RWPE1 (cell line): ENCODE measurements around the gene BAIAP2.

Experiments used
- CTCF ChIA-PET: fragments of 350-600 bp; sonication (Branson Sonifier 250); formaldehyde crosslinking; extraction: SDS; loops from one replicate; lab custom pipeline; 2021; lab: Yijun Ruan, JAX
- POLR2A ChIA-PET: fragments of 400-600 bp; formaldehyde crosslinking; extraction: SDS; loops from one replicate; lab custom pipeline; 2020; ENCODE audit warnings: antibody characterized with exemption; ENCODE audit not compliant: low non-redundant PET; lab: Yijun Ruan, JAX
- DNase-seq: peaks from one replicate; pipeline ENCODE4 v3.0.0; 2012; ENCODE audit warnings: low spot score
- H3K27ac ChIP-seq: fragments of 450-650 bp; 2 replicates; pipeline ENCODE4 v1.5.1; 2017
- TF ChIP-seq, protein P1 (sequence below): fragments of 450-650 bp; conservative IDR thresholded peaks from 2 replicates; pipeline ENCODE4 v1.5.1; 2017; ENCODE audit warnings: low read depth, mild to moderate bottlenecking

The BAIAP2 gene

DNA sequence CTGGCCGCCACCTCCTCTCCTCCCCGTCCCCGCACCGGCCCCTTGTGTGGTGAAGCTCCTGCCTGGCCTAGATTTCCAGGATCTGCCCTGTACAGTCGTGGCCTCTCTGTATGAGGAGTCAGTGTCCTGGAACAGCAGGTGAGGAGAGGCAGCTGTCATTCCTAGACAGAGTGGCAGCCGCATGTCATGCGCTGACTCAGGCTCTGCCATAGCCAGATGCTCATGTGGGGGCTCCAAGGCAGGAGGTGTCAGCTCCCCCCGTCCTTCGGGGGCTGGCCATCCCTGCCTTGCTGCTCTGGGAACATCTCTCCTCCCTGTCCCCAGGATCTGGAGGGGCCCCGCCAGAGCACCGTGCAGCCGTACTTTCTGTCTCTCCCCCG lies 60.4 kb downstream of the BAIAP2 start:
- TF ChIP-seq, protein P1, sequence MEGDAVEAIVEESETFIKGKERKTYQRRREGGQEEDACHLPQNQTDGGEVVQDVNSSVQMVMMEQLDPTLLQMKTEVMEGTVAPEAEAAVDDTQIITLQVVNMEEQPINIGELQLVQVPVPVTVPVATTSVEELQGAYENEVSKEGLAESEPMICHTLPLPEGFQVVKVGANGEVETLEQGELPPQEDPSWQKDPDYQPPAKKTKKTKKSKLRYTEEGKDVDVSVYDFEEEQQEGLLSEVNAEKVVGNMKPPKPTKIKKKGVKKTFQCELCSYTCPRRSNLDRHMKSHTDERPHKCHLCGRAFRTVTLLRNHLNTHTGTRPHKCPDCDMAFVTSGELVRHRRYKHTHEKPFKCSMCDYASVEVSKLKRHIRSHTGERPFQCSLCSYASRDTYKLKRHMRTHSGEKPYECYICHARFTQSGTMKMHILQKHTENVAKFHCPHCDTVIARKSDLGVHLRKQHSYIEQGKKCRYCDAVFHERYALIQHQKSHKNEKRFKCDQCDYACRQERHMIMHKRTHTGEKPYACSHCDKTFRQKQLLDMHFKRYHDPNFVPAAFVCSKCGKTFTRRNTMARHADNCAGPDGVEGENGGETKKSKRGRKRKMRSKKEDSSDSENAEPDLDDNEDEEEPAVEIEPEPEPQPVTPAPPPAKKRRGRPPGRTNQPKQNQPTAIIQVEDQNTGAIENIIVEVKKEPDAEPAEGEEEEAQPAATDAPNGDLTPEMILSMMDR: no peak
- H3K27ac ChIP-seq: peak overlapping the region; percentile 99
- CTCF ChIA-PET: interaction anchor here (1.6 to 2.1 kb wide), 2 partner anchors 15 to 72 kb away, joined by 5 to 6 read pairs; no protein-coding TSS in a partner anchor
- DNase-seq: no peak
- POLR2A ChIA-PET: interaction anchor here (0.6 kb wide), 1 partner anchor 51 kb away, joined by 3 read pairs; no protein-coding TSS in a partner anchor

DNA sequence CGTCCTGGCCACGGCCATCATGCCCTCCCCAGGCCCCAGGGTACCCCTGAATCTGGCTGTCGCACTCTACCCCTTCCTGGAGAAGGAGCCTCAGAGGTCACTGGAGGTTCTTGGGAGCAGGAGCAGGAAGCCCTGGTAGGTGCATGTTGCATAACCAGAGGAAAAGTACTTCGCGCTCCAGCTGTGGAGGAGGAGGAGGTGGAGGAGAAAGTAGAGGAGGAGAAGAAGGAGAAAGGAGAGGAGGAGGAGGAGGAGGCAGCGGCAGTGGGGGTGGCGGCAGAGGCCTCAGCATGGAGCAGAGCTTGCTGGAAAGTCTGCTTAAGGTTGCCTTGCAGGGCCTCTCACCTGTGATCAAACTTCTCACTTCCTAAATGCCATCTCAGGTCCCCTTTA lies 61.8 kb downstream of the BAIAP2 start:
- ChIA-PET CTCF (interaction anchor here (0.6 to 2.1 kb wide), 12 partner anchors 9 to 124 kb away, joined by 3 to 15 read pairs (median 4); no protein-coding TSS in a partner anchor), POLR2A (no interaction called here)
- no peak for DNase-seq
- peak overlapping the region; percentile 99 for H3K27ac ChIP-seq
- TF ChIP-seq, protein P1: no peak

DNA sequence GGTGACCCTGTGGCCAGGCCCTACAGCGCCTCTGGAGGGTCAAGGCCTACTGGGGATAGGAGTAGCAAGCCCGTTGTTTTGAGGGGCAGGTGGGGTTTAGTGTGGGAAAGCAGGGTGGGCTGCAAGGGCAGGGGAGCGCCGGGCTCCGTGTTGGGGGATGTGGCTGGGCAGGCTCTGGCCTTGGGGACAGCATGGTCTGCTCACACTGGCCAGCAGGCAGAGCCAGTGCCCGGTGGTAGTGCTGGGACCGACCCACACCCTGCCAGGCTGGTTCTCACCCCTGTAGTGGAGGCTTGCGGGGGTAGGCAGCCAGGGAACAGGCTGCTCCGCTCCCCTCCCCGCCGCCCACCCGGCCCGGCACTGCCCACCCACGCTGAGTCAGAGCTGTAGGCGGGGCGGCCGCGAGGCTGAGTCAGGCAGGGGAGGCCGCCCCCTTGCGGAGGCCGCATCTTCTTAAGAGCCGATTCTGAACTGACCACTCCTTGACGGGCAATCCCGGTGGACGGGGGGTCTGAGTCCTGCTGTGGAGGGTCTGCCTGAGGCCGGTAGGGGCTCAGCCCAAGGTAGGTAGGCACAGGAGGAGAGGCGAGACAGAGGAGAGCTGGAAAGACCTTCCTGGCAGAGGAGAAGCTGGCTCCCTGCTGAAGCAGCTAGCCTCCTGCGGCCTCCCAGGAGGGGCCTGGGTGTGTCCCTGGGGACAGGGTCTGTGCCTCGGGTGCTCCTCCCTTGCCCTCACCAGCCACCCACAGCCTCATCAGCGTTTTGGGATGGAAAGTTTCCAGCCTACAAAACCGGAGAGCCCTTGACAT lies 62.4 kb downstream of the BAIAP2 start:
- peak overlapping the region; percentile 99 for H3K27ac ChIP-seq
- TF ChIP-seq, protein P1: peak; percentile 87
- POLR2A ChIA-PET: interaction anchor here (0.6 kb wide), 1 partner anchor 11 kb away, joined by 4 read pairs; no protein-coding TSS in a partner anchor
- CTCF ChIA-PET: interaction anchor here (0.6 to 2.1 kb wide), 16 partner anchors 9 to 123 kb away, joined by 3 to 15 read pairs (median 3); no protein-coding TSS in a partner anchor
- peak; percentile 64 for DNase-seq

DNA sequence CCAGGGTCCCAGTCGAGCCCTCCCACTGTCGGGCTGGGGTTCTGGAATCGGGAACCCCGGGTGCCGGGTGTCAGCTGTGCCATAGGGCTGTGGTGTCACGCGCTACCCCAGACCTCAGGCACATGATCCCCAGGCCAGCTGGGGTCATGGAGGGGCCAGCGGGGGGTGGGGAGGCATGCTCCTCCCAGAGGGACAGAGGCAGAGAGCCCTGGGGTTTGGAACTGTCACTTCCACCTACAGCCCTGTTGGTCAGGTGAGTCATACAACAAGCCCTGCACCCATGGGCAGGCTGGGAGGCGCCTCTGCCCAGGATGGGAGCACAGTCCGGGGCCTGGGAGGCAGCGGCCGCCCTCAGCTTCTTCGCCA lies 63.0 kb downstream of the BAIAP2 start:
- TF ChIP-seq, protein P1: no peak
- POLR2A ChIA-PET: interaction anchor here (0.6 kb wide), 1 partner anchor 11 kb away, joined by 4 read pairs; no protein-coding TSS in a partner anchor
- peak overlapping the region; percentile 99 for H3K27ac ChIP-seq
- CTCF ChIA-PET: interaction anchor here (0.6 to 2.1 kb wide), 10 partner anchors 8 to 123 kb away, joined by 3 to 15 read pairs (median 4); no protein-coding TSS in a partner anchor
- DNase-seq: no peak

DNA sequence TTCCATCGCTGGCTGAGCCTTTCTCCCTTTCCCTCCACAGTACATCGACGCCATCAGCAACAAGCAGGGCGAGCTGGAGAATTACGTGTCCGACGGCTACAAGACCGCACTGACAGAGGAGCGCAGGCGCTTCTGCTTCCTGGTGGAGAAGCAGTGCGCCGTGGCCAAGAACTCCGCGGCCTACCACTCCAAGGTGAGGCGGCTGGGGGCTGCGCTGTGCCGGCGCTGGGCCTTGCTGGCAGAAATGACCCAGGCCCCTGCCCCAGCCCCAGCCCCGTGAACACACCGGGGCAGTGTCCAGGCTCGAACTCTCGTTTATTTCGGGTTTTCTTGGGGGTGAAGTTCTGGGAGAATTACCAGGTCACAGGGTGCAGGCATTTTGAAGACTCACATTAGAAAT lies 64.9 kb downstream of the BAIAP2 start:
- peak overlapping the region; percentile 99 for H3K27ac ChIP-seq
- no peak for DNase-seq
- CTCF ChIA-PET: interaction anchor here (0.5 to 0.9 kb wide), 2 partner anchors 11 to 190 kb away, joined by 3 read pairs; no protein-coding TSS in a partner anchor
- TF ChIP-seq, protein P1: no peak
- POLR2A ChIA-PET: no interaction called here

DNA sequence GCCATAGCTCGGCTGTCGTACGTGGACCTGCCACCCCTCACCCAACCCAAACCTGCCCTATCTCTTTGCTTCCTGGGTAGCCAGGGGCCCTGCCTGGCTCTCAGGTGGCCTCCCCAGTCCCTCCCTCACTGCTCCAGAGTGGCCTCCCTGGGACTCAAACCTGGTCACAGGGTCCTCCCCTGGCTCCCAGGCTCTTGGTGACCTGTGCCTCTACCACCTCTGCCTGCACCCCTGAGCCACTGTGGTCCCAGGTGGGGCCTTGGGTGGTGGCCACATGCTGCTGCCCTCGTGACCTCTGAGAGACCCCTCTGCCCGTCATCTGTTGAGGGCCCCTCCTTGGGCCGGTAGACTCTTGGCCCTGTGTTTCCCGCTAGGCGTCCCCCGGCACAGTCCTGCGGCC lies 65.7 kb downstream of the BAIAP2 start:
- peak overlapping the region; percentile 99 for H3K27ac ChIP-seq
- DNase-seq: no peak
- TF ChIP-seq, protein P1: no peak
- ChIA-PET POLR2A (no interaction called here), CTCF (interaction anchor here (0.6 kb wide), 1 partner anchor 380 kb away, joined by 3 read pairs; no protein-coding TSS in a partner anchor)
